A549 treated with ZK216348 at 1 μM for 4 hours (cell line): ENCODE results near the gene AREG. TPM values are rescaled to one million over a fixed set of nuclear protein-coding genes. Genes with fewer than 3 reads are reported as not detected.

Experiments used
- total RNA-seq: library from RNA; stranded (reverse); fragments of 200-300 nt; extraction: Qiagen RNA extraction; gene quantifications from 5 replicates; pipeline ENCODE4 v1.2.3, GENCODE V29; 2022; ENCODE audit warnings: low read depth

AREG gene
- total RNA-seq = 46.2 to 55.5 TPM (median 48.7 TPM) in 5 replicates

GRCh38 chr4:74444891-74445642 is at the start of gene AREG:
AREG (plus strand) TSS chr4:74445136; CDS start chr4:74445346, 210 bp downstream.

Other genes with a start within 250 kb of the AREG start
- not detected in 5 replicates for gene EPGN, start 136.7 kb upstream of the AREG start, total RNA-seq
- 13.3 to 34.4 TPM (median 26.5 TPM) in 5 replicates for gene EREG, start 80.0 kb upstream of the AREG start, total RNA-seq